ENCODE results near the gene FOXP1. TPM values are rescaled to one million over a fixed set of nuclear protein-coding genes. Genes with fewer than 3 reads are reported as not detected.

Gene FOXP1
- total RNA-seq, 1 donor from 2014 or later, result 71.3 TPM

Small RNA genes within 50 kb of the gene (microRNA-seq; reads per million reads assigned to microRNA genes)
- gene MIR1284 (ENCODE audit: unreplicated experiment), result 1.9 reads per million, percentile 28 among the genes with 10 or more reads in this experiment

Other genes with a start within 250 kb of the FOXP1 start
- 5.2 TPM for gene EIF4E3, start 141.7 kb upstream of the FOXP1 start, total RNA-seq (ENCODE audit: unreplicated experiment)
- 0.80 TPM for gene GPR27, start 170.1 kb upstream of the FOXP1 start, total RNA-seq (ENCODE audit: unreplicated experiment)
- not detected for gene PROK2, start 201.4 kb upstream of the FOXP1 start, total RNA-seq (ENCODE audit: unreplicated experiment)